Measurements from ENCODE around the gene TCHH.

The TCHH gene

GRCh38 chr1:152071123-152071522, 44.1 kb downstream of the TCHH start:
- no peak for DNase-seq (ENCODE audit: low read depth in 2 of 3, low spot score in 2 of 3)

- DNase-seq (ENCODE audit: low read depth in 2 of 3, low spot score in 2 of 3): no peak
Observed at GRCh38 chr1:152067929-152068328, 47.3 kb downstream of the TCHH start.

GRCh38 chr1:152067150-152067549, 48.1 kb downstream of the TCHH start:
- DNase-seq (ENCODE audit: low read depth in 2 of 3, low spot score in 2 of 3): no peak

- no peak for DNase-seq (ENCODE audit: low read depth in 2 of 3, low spot score in 2 of 3)
Observed at GRCh38 chr1:152061952-152062351, 53.3 kb downstream of the TCHH start.
